Kidney (tissue), 14 donors: ENCODE data around the gene PCNX1. TPM values are rescaled to one million over a fixed set of nuclear protein-coding genes. Genes with fewer than 3 reads are reported as not detected.

Source experiments
- DNase-seq, 5 donors: peaks; one replicate each; pipeline ENCODE4 v3.0.0-alpha.2; 2013 to 2020
- FAIRE-seq: peaks from 2 replicates; lab custom pipeline; 2012; peaks lifted over from hg19 to GRCh38; lab: Jason Lieb, UNC
- H3K27ac ChIP-seq, 2 donors: one replicate each; pipeline ENCODE4 v1.7.0; 2013; ENCODE audit warnings: low read depth in 2 of 2, low read length in 2 of 2, inconsistent platforms in 1 of 2
- H3K27me3 ChIP-seq: one replicate; pipeline ENCODE4 v1.7.1; 2013; ENCODE audit warnings: low read length, inconsistent platforms; ENCODE audit not compliant: control insufficient read depth, insufficient read depth
- H3K36me3 ChIP-seq, 3 donors: one replicate each; pipeline versions ENCODE4 v1.7.0 to v1.7.1; 2013; ENCODE audit warnings: low read length in 3 of 3, control low read depth in 1 of 3, inconsistent platforms in 1 of 3; ENCODE audit not compliant: insufficient read depth in 3 of 3, control insufficient read depth in 2 of 3
- H3K4me1 ChIP-seq, 3 donors: one replicate each; pipeline versions ENCODE4 v1.7.0 to v1.7.1; 2013; ENCODE audit warnings: low read length in 3 of 3, inconsistent platforms in 1 of 3, low read depth in 1 of 3; ENCODE audit not compliant: control insufficient read depth in 2 of 3, insufficient read depth in 2 of 3
- H3K4me3 ChIP-seq, 3 donors: one replicate each; pipeline versions ENCODE4 v1.7.0 to v1.8.1; 2013; ENCODE audit warnings: low read length in 3 of 3, control low read depth in 1 of 3, inconsistent platforms in 1 of 3
- H3K9ac ChIP-seq, 3 donors: one replicate each; pipeline versions ENCODE4 v1.7.0 to v1.7.1; 2013; ENCODE audit warnings: low read length in 3 of 3, control low read depth in 1 of 3, inconsistent platforms in 1 of 3
- H3K9me3 ChIP-seq, 3 donors: one replicate each; pipeline versions ENCODE4 v1.7.0 to v1.7.1; 2013; ENCODE audit warnings: low read length in 3 of 3, control low read depth in 1 of 3, inconsistent platforms in 1 of 3; ENCODE audit not compliant: control insufficient read depth in 2 of 3, insufficient read depth in 1 of 3
- intact Hi-C: fragments of 100-400 bp; cut with DNase I; formaldehyde crosslinking; loops from one replicate; pipeline ENCODE4 v1.11.1; 2022
- polyA plus RNA-seq: library from polyadenylated mRNA; stranded (reverse); fragments of 350-450 nt; fragmentation: Illumina TruSeq; extraction: RNeasy Lipid Tissue Mini Kit (QIAGEN cat#74804); gene quantifications from one replicate; pipeline ENCODE4 v1.2.3, GENCODE V29; 2014; ENCODE audit warnings: low read depth, low replicate concordance; ENCODE audit not compliant: insufficient read depth
- total RNA-seq: library from RNA; stranded (reverse); fragmentation: NEBNext Ultra II Directional; extraction: Animal tissue kit (Norgen Biotek cat#: 25700); gene quantifications from one replicate; pipeline ENCODE4 v1.2.1, GENCODE V29; 2021
- TF ChIP-seq, protein P1 (sequence below): IDR thresholded peaks from 3 replicates; pipeline ENCODE4 v1.5.1; 2012; ENCODE audit warnings: mild to moderate bottlenecking, moderate library complexity, borderline replicate concordance; ENCODE audit not compliant: insufficient read depth; ENCODE audit errors: extremely low read depth
- donor health status: control.
- donor health status: control.
- donor health status: control.
- donor health status: control.
- donor health status: control.
- donor health status: DM: yes; HTN: yes; CAD: no.
- donor health status: Normal renal cell carcinoma (clear cell type).

Gene PCNX1
- total and polyA plus RNA-seq, 2 donors from 2014 or later: 16.2 to 55.2 TPM

GRCh38 chr14:71086567-71086966, 179.3 kb downstream of the PCNX1 start:
- FAIRE-seq (no peak), DNase-seq (no peak)
- intact Hi-C loops: no loop called here
- no peaks in the 10 kb centered on the region for H3K9me3 ChIP-seq
- TF ChIP-seq, protein P1, sequence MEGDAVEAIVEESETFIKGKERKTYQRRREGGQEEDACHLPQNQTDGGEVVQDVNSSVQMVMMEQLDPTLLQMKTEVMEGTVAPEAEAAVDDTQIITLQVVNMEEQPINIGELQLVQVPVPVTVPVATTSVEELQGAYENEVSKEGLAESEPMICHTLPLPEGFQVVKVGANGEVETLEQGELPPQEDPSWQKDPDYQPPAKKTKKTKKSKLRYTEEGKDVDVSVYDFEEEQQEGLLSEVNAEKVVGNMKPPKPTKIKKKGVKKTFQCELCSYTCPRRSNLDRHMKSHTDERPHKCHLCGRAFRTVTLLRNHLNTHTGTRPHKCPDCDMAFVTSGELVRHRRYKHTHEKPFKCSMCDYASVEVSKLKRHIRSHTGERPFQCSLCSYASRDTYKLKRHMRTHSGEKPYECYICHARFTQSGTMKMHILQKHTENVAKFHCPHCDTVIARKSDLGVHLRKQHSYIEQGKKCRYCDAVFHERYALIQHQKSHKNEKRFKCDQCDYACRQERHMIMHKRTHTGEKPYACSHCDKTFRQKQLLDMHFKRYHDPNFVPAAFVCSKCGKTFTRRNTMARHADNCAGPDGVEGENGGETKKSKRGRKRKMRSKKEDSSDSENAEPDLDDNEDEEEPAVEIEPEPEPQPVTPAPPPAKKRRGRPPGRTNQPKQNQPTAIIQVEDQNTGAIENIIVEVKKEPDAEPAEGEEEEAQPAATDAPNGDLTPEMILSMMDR: no peak
- H3K27me3 ChIP-seq: no peaks in the 10 kb centered on the region
- H3K27ac ChIP-seq: no peak overlapping the region
- H3K4me3 ChIP-seq: no peak overlapping the region
- H3K36me3 ChIP-seq: peaks cover 0 to 14% (median 6%) of the 10 kb centered on the region in 3 donors
- no peaks in the 10 kb centered on the region for H3K4me1 ChIP-seq
- no peak overlapping the region for H3K9ac ChIP-seq

DNA sequence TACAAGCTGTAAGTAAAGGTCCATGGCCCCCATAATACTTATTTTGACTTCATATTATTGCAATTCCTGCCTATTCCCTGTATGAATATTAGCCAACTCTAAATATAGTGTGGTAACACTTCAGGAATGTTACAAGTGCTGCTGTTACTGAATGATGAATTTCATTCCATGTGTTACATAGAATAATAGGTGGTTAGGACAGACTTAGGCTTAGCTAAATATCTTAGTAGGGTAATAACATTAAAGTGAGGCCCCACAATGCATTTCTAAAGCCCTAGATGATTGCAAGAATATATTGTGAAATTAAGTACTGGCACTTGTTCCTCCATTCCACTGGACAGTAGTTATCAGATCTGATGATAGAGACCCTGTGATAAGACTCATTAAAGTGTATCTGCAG, 182.7 kb downstream of the PCNX1 start:
- Histone ChIP-seq H3K4me1 (no peaks in the 10 kb centered on the region), H3K27ac (no peak overlapping the region), H3K9me3 (no peaks in the 10 kb centered on the region), H3K27me3 (no peaks in the 10 kb centered on the region), H3K4me3 (no peak overlapping the region), H3K36me3 (peaks cover 2 to 24% (median 6%) of the 10 kb centered on the region in 3 donors), H3K9ac (no peak overlapping the region)
- DNase-seq: no peak
- TF ChIP-seq, protein P1: no peak
- FAIRE-seq: no peak
- intact Hi-C loops: no loop called here

DNA sequence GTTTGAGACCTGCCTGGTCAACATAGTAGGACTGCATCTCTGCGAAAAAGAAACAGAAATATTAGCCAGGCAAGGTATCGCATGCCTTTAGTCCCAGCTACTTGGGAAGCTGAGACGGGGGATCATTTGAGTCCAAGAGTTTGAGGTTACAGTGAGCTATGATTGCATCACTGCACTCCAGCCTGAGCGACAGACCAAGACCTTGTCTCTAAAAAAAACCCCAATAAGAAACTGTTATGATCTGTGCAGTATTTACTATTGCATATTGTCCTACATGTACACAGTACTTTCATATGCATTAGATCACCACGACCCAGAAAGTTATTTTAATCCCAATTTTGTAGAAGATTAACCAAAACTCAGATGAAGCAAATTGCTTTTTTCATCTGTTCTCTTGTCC, 187.5 kb downstream of the PCNX1 start:
- Histone ChIP-seq H3K4me1 (no peaks in the 10 kb centered on the region), H3K9me3 (no peaks in the 10 kb centered on the region), H3K36me3 (peaks cover 2 to 15% (median 2%) of the 10 kb centered on the region in 3 donors), H3K9ac (no peak overlapping the region), H3K27ac (no peak overlapping the region), H3K27me3 (no peaks in the 10 kb centered on the region), H3K4me3 (no peak overlapping the region)
- intact Hi-C loops: no loop called here
- TF ChIP-seq, protein P1: no peak
- no peak for DNase-seq
- FAIRE-seq: no peak

DNA sequence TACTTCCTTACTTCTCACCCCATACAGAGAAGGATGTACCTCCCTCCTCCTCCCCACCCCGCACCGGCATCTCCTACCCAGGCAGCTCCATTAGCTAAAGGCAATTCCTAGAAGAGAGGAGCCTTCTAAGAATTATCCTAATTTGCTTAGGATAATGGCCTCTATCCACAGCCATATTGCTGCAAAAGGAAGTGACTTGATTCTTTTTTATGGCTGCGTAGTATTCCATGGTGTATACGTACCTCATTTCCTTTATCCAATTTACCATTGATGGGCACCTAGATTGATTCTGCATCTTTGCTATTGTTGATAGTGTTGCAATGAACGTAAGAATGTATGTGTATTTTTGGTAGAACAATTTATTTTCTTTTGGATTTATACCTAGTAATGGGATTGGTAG, 189.7 kb downstream of the PCNX1 start:
- H3K27me3 ChIP-seq: no peaks in the 10 kb centered on the region
- TF ChIP-seq, protein P1: no peak
- intact Hi-C loops: no loop called here
- H3K27ac ChIP-seq: no peak overlapping the region
- peaks cover 0 to 10% (median 2%) of the 10 kb centered on the region in 3 donors for H3K36me3 ChIP-seq
- H3K4me1 ChIP-seq: no peaks in the 10 kb centered on the region
- H3K4me3 ChIP-seq: no peak overlapping the region
- DNase-seq: no peak
- FAIRE-seq: no peak
- no peak overlapping the region for H3K9ac ChIP-seq
- H3K9me3 ChIP-seq: peaks cover 0 to 4% (median 0%) of the 10 kb centered on the region in 3 donors
